GM18517 (cell line): Measurements from ENCODE around the gene SH3BP2.

Source experiments
- ATAC-seq: cut with Tn5 transposase; IDR thresholded peaks from one replicate; pipeline ENCODE4 v1.9.1; 2021; ENCODE audit warnings: mild to moderate bottlenecking, moderate library complexity; ENCODE audit not compliant: unreplicated experiment

The SH3BP2 gene

DNA sequence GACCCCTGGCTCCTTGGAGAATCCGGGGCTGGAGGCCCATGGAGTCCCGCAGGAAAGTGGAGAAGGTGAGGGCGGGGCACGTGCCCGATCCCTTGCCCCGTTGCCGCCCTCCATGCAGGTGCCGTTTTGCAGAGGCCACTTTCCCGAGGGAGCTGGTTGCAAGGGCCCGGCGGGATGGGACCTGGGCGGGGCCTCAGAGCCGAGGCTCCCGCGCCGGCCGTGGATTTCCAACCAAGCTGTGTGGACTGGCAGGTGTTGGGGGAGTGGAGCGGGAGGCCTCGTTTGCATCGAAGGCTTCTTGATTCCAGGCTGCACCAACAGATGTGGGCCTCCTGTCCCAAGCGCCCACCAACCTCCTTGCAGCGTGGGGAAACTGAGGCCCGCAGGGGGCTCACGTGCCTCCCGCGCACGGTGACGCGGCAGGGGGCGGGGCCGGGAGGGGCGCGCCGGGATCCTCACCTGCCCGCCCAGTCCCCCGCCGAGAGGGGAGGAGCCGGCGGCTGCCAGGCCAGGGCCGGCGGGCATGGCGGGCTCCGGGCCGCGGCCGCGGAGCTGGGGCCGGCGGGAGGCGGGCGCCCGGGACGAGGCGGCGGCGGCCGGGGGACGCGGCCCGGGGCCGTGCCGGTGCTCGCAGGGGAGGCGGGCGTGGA is 24.9 kb downstream of the SH3BP2 start:
- no peak for ATAC-seq

DNA sequence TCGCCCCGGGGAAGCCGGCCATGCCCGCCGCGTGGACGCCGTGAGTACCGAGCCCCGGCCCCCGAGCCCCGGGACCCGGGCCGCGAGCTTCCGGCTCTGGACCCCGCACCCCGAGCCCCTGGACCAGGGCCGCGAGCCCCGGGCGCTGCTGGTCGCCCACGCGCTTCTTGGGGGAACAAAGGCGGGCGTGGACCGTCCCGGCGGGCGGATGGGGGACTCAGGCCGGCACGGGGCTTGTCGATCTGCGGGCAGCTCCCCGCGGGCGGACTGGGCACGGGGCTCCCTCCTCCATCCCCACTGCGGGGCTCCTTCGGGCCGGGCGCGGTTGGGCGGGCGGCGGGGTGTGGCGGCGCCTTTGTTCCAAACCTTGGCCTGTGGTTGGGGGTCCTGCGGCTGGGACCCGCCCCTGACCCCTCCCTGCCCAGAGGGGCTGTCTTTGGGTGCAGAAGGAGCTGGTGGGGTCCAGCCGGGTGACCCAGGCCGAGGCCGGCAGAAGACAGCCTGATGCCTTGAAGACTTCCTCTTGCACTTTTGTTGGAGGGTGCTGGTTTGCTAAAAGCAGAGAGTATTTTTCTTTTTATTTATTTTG is 25.6 kb downstream of the SH3BP2 start:
- ATAC-seq: no peak

DNA sequence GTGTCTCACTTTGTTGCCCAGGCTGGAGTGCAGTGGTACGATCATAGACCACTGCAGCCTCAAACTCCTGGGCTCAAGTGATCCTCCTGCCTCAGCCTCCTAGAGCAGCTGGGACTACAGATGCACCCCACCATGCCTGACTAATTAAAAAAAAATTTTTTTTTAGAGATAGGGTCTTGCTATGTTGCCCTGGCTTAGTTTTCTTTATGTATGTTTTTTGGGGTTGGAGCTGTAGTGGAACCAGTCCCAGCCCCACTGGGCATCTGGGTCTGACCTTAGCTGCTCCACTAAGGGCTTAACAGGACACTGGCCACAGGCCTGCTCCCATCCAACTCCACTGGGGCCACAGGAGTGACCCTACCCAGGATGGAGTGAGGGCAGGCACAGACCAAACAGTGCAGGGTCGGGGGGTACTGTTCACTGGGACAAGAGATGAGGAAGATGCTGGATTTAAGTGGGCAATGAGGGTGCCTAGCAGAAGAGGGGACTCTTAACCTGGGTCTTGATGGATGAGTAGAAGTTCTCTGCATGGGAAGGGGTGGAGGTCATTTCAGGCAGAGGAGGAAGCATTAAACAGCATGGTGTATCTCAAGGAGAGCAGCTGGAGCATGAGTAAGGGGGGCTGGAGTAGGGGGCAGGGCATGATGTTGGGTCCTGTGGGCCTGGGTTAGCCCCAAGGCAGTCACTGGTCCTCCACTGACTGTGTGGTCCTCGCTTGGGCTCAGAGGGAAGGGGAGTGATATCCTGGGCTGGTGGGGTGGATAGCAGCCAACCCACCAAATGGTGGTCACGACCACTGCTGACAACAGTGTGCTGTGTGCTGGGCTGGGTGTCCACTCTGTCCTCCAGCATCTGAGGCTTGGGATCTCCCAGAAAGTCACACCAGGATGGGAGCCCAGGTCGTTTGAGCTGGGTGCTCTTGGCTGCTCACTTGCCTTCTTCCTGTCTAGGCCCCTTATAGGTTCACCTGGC is 26.6 kb downstream of the SH3BP2 start:
- no peak for ATAC-seq

DNA sequence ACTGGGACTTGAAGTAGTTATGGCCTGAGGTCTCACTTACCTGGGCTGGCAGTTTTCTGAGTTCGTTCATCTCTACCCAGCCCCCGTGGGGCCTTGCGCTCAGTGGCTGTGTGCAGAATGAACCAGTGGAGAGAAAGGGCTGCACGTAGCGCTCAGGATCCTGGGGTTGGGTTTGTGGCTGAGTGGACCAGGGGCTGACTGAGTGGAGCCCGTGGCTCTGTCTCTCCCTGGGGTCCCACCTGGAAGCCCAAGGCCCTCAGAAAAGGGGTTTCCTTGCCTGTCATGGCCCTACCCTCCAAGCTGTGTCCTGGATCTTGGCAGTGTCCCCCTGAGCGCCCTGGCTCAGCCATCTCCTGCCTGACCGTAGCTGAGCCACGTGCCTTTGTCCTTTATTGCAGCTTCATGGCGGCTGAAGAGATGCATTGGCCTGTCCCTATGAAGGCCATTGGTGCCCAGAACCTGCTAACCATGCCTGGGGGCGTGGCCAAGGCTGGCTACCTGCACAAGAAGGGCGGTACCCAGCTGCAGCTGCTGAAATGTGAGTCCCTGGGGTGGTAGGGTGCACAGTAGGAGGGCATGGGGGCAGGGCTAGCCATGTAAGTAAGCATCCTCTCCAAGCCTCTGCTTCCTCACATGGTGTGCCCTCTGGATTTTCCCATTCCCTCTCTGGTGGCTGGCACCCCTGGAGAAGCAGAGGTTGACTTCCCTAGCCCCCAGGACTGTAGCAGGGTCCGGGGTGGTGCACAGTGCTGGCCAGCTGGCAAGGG is 27.5 kb downstream of the SH3BP2 start:
- ATAC-seq: no peak

DNA sequence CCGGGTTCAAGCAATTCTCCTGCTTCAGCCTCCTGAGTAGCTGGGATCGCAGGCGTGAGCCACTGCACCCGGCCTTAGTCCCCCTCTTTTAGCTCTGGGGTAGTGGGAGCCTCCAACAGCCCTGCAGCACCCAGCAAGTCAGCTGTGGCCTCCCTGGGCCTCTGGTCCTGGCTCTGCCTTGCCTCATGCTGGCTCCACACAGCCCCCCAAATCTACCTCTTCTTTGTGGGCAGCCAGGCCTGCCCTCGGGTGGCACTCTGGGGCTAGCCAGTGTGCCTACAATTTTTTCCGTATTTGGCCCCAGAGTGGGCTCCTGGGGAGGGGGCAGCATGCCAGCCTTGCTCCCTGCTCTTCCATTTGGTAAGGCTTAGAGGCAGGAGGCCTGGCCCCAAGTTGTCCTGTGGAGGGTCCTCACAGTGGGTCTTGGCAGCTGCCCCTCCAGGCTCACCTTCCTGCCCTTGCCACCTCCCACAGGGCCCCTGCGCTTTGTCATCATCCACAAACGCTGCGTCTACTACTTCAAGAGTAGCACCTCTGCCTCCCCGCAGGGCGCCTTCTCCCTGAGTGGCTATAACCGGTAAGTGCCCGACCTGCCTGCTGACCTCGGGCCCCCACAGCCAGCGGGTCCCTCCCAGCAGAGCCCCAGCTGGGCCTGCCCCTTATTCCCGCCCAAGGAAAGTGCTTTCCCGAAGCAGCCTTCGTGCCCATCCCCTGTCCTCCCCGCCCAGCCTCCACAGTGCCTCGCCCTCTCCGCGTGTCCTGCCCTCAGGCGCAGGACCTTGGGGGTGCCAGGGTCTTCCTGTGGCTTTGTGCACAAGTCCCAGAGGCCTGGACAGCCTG is 29.8 kb downstream of the SH3BP2 start:
- no peak for ATAC-seq

DNA sequence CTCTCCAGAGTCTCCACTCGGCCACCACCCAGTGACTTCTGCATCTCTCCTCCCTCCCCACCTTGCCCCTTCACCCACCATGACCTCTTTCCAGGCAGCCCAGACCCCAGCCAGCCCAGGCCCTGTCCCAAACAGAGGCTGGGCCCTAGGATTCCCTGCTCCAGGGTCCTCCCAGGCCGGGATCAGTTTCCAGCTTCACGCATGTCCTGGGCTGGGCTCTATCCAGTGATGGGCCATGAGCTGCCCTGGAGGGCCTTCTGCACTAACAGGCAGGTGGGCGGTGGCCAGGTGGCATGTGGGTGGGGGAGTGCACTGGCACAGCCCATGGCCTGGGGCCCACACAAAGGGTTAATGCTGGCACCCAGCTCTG is 30.4 kb downstream of the SH3BP2 start:
- ATAC-seq: no peak

DNA sequence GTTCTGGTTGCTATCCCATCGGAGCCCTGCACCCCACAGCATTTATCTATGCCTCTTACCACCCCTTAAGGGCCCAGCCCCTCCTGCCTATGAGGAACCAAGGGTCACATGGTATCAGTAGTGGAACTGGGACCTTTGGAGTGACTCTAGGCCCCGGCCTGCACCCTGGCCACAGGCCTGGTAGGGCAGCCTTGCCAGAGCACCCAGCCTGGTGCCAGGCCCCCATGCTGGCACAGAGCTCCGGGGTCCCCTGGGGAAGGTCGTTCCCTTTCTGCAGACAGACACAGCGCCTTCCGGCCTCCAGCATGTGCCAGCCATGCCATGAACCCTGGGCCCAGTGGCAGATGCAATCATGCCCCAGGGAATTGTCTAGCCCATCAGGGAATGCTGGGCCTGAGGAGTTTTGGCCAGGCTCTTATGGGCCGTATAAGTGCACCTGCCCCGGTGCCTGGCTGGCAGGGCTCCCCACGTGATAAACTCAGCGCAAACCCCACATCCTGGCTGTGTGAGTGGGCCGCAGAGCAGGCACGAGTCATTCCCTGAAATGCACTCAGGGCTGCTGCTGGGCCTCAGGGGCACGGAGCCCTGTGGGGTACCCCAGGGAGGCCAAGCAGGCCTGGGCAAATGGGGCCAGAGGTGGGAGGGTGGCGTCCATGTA is 30.9 kb downstream of the SH3BP2 start:
- no peak for ATAC-seq

DNA sequence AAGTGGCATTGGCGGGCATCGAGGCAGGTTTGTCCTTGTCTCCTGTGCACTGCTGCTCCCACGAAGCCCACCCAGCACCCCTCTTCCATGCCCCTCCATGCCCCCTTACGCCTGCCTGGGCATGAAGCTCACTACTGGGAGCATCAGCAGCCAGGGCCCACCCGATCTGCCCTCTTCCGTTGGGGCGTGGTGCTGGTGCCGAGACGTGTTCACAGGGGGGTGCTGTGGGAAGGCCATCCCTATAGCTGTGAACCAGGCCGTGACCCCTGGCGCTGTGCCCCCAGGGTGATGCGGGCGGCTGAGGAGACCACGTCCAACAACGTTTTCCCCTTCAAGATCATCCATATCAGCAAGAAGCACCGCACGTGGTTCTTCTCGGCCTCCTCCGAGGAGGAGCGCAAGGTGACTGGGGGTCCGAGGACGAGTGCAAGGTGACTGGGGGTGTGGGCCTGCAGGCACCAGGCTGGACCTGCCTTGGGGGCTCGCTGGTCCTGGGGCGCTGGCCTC is 31.5 kb downstream of the SH3BP2 start:
- no peak for ATAC-seq

DNA sequence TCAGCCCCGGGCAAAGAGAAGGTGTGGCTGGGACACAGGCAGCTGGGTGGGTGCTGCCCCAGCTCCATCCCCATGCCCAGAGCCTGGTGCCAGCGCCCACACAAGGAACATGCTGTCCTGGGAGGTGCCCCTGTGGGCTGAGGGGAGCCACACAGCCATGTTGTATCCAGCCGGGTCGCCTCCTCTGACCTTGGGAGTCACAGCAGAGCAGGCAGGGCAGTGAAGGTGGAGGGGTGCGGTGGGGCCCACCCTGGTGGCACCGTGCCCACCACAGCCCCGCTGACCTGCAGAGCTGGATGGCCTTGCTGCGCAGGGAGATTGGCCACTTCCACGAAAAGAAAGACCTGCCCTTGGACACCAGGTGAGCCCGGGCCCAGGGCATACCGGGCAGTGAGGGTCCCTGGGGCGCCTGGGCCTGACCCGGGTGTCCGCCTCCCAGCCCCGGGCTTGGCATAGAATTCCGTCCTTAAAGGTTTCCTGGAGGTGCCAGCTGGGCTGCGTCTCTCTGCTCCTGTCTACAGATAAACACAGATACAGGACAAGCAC is 32.0 kb downstream of the SH3BP2 start:
- ATAC-seq: no peak

DNA sequence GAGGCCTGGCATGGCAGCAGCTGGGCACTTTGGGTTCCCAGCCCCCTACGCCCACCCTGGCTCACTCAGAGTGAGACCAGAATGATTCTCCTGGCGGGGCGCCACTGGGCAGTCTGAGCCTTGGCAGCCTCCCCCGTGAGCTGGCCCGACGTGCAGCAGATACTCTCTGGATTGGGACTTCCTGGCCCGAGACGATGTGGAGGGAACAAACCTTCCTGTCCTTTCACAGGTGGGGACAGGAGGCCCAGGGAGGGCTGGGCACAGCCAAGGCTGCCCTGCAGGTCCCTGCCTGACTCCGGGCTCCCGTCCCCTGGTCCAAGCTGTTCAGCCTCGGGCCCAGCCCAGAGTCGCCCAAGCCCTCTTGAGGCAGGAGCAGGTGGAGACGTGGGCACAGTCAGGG is 32.9 kb downstream of the SH3BP2 start:
- no peak for ATAC-seq

DNA sequence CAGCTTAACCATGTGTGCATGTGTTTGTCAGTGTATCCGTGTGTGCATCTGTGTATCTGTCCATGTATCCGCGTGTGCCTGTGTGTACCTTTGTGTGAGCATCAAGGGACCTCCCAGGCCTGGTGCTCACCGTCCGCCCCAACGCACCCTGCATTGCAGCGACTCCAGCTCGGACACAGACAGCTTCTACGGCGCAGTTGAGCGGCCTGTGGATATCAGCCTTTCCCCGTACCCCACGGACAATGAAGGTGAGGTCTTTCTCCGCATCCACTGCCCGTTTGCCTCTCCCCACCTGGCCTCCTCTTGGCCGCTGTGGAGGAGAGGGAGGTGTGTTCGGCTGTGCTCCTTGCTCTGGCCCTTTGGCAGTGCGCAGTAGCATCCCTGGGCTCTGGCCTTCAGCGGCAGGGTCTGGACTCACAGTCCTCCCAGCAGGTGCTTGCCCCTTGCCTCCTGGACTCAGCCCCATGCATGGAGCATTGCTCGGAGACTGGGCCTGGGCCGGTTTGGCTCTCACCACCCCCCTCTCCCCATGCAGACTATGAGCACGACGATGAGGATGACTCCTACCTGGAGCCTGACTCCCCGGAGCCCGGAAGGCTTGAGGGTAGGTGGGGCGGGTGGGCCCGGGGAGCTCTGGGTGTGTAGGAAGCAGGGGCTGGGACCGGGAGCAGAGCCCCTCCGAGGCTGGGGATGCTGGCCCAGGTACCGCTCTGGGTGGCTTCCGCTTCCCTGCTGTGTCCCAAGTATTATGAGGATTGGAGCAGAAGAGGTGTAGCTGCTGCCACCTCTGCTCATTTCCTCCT is 34.4 kb downstream of the SH3BP2 start:
- ATAC-seq: no peak

DNA sequence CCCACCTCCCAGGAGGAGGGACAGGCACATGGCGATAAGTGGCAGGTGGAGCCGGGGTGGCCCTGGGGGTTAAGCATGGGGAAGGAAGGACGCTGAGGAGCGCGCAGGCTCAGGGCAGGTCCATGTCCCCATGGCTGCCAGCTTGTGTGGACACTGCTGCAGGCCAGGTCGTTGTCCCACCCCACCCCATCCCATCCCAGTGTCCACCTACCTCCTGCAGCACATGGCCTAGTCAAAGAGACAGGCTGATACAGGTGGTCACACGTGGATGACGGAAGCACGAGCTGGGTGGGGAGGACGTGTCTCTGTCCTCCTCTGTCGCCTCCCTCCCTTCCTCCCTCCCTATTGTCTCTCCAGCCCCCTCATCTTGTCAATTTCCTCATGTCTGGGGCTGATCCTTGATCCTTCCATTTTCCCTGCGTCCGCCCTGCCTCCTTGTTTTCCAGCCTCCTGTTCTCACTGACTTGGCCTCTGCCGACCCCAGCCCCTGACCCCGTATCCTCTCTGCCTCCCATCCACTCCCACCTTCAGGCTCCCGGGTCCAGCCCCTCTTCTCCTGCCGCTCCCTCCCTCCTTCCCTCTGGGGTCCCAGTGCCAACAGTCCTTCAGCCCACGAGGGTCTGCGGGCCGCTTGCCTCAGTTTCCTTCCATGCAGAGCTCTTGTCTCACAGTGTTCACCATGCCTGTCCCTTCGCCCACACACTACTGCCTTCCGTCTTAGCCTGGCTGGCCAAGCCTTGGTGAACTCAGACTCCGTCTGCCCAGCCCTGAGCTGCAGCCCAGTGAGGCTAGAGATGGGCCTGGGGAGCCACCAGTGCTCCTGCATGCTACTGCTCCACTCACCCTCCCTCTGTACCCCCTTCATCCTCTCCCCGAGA is 35.2 kb downstream of the SH3BP2 start:
- ATAC-seq: no peak

DNA sequence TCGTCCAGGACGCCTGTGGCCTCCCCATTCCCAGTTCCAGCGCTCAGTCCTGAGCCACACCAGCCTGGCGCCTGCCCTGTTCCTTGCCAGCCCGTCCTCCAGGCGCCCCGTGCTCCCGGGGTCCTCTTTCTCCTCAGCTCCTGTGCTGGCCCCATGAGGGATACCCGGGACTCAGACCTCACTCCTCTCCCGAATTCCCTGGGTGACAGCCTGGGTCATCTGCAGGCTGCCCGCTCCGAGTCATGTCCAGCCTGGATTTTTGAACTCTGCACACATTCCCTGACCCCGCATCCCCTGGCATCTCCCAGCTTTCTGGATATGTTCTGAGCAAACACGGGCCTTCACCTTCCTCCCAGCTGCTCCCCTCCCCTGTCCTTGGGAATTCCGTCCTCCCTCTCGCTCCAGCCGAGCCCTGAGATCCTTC is 35.9 kb downstream of the SH3BP2 start:
- no peak for ATAC-seq

DNA sequence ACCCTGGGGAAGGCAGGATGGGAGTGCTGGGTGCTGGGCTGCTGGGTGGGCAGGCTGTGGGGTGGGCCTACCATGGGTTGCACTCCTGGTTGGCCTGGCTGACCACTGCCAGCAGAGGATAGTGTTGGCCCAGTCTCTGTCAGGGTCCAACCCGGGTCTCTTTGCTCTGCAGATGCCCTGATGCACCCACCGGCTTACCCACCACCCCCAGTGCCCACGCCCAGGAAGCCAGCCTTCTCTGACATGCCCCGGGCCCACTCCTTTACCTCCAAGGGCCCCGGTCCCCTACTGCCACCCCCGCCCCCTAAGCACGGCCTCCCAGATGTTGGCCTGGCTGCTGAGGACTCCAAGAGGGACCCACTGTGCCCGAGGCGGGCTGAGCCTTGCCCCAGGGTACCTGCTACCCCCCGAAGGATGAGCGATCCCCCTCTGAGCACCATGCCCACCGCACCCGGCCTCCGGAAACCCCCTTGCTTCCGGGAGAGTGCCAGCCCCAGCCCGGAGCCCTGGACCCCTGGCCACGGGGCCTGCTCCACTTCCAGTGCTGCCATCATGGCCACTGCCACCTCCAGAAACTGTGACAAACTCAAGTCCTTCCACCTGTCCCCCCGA is 36.5 kb downstream of the SH3BP2 start:
- no peak for ATAC-seq

DNA sequence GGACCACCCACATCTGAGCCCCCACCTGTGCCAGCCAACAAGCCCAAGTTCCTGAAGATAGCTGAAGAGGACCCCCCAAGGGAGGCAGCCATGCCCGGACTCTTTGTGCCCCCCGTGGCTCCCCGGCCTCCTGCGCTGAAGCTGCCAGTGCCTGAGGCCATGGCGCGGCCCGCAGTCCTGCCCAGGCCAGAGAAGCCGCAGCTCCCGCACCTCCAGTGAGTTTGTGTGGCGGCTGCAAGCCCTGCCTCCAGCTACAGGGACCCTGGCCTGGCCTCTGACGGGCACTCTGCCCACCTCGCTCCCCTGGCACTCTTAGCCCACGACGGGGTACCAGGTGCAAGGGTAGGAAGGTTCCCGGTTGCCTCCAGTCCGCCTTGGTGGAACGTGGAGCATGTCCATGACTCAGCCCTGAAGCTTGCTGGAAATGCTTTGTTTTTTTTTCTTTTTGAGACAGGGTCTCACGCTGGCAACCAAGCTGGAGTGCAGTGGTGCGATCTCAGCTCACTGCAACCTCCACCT is 37.1 kb downstream of the SH3BP2 start:
- no peak for ATAC-seq

DNA sequence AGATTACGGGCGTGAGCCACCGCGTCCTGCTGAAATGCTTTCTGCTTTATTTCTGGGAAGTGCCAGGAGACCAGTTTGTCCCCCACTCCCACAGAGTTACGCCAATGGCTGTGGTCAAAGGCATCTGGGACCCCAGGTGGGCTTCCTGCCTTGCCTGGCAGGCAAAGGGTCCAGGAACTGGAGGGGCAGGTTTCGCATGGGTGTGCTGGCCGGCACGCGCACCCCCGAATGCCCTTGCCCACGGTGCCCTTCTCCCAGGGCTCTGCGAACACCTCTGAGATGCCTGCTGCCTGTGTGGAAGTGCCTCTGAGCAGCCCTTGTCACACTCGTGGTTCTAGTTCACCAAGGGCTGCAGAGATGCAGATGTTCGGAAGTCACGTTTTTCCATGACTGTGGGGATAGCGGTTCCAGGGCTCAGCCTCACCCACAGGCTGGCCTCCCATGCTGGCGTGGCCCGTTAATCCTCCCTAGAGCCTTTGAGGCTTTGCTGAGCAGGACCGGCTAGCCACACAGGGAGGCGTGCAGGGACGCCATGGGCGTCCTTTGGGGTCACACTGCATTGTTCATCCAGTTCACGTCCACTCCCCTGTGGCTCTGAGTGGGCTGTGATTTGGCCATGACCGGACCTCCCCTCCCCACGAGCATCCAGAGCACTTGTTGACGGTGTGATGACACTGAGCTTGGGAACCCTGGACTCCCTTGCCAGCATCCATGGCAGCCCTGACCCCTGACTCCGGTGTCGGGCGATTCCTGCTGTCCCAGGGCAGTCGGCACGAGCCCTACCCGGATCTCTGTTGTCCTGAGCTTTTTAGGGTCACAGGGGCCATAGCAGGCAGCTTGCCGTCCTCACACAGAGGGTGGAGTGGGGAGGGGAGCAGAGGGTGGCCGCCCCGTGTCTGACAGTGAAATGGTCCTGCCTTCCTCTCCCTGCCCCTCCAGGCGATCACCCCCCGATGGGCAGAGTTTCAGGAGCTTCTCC is 38.0 kb downstream of the SH3BP2 start:
- no peak for ATAC-seq
